ENCODE measurements around the gene OSBPL8.

The OSBPL8 gene

DNA sequence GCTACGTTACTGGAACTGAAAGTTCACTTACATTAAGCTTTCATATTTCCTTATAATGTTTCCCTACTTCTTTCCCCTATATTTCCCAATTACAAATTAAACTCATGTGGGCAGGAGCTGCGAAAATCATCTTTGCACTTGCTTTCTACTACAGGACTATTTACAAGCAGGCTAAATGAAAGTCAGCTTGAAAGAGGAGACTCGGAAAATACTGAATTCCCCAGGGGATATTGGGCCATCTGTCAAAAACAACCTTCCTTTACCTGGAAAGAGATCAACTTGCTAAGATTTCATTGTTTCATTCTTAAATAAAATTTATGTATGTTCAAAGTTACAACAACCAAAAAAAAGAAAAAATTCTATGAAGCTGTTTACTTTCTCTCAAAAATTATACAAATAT, 118.6 kb downstream of the OSBPL8 start:
- no peaks in the 10 kb centered on the region for H3K36me3 Mint-ChIP-seq (ENCODE audit: insufficient read depth)
- DNase-seq: no peak
- H3K27me3 Mint-ChIP-seq: no peaks in the 10 kb centered on the region
- no peaks in the 10 kb centered on the region for H3K9me3 Mint-ChIP-seq
- H3K4me1 Mint-ChIP-seq (ENCODE audit: low read depth in 2 of 2): peaks cover 15 to 53% of the 10 kb centered on the region in 2 donors
- no peak overlapping the region for H3K27ac Mint-ChIP-seq
- ATAC-seq (replicated peaks): no peak
- no peak overlapping the region for H3K4me3 Mint-ChIP-seq

DNA sequence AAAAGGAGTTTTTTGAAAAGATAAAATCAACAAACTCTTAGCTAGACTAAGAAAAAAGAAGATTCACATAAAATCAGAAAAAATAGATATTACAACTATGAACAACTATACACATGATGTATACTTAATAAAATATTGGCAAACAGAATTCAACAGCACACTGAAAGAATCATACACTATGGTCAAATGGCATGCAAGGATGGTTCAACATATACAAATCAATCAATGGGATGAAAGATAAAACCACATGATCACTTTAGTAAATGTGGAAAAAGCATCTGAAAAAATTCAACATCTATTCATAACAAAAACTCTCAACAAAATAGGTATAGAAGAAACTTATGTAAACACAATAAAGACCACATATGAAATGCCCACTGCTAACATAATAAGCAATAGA, 126.8 kb downstream of the OSBPL8 start:
- ATAC-seq (replicated peaks) (no peak), DNase-seq (no peak)
- no peak overlapping the region for H3K4me3 Mint-ChIP-seq
- H3K27ac Mint-ChIP-seq: no peak overlapping the region
- H3K9me3 Mint-ChIP-seq: peaks cover 2 to 17% of the 10 kb centered on the region in 2 donors
- peaks cover 15 to 47% of the 10 kb centered on the region in 2 donors for H3K4me1 Mint-ChIP-seq (ENCODE audit: low read depth in 2 of 2)
- no peaks in the 10 kb centered on the region for H3K36me3 Mint-ChIP-seq (ENCODE audit: insufficient read depth)
- H3K27me3 Mint-ChIP-seq: no peaks in the 10 kb centered on the region

DNA sequence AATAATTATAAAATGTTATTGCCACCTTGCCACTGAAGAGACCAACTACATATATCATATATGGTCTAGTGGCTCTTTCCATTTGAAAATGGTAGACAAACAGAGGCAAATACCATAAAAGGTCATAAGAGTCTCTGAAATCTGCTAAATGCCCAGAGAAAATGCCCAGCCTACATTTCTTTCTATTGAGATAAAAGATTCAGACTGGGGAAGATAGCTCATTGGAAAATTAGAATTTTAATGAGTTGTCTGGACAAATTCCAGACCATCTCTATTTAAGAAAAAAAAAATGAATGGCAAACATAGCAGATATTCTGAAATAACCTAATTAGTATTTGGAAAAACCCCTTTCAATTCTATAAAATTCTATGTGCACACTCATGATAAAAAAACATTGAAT, 131.5 kb downstream of the OSBPL8 start:
- Mint-ChIP-seq H3K4me1 (ENCODE audit: low read depth in 2 of 2) (peaks cover 17 to 50% of the 10 kb centered on the region in 2 donors), H3K4me3 (no peak overlapping the region), H3K27ac (no peak overlapping the region), H3K9me3 (peaks cover 2 to 17% of the 10 kb centered on the region in 2 donors), H3K36me3 (ENCODE audit: insufficient read depth) (no peaks in the 10 kb centered on the region), H3K27me3 (no peaks in the 10 kb centered on the region)
- ATAC-seq (replicated peaks): no peak
- DNase-seq: no peak

DNA sequence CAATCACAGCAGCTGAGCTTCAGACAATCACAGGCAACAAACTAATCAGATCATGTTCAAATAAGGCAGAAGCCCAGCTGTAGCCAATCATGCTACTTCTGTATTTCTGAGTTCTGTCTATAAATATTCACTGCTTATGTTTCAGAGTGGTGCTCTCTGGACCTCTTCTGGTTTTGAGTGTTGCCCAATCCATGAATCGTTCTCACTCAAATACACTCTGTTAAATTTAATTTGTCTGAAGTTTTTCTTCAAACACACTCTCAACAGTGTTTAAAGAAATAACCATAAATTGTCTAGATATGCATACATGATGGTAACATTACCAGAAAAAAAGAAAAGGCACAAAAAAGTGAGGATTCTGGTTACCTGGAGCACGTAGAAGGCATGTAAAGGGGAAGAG, 133.4 kb downstream of the OSBPL8 start:
- Mint-ChIP-seq H3K36me3 (ENCODE audit: insufficient read depth) (no peaks in the 10 kb centered on the region), H3K9me3 (peaks cover 0 to under 1% of the 10 kb centered on the region in 2 donors), H3K27ac (no peak overlapping the region), H3K27me3 (no peaks in the 10 kb centered on the region), H3K4me1 (ENCODE audit: low read depth in 2 of 2) (peaks cover 22 to 49% of the 10 kb centered on the region in 2 donors), H3K4me3 (no peak overlapping the region)
- DNase-seq: no peak
- ATAC-seq (replicated peaks): no peak

DNA sequence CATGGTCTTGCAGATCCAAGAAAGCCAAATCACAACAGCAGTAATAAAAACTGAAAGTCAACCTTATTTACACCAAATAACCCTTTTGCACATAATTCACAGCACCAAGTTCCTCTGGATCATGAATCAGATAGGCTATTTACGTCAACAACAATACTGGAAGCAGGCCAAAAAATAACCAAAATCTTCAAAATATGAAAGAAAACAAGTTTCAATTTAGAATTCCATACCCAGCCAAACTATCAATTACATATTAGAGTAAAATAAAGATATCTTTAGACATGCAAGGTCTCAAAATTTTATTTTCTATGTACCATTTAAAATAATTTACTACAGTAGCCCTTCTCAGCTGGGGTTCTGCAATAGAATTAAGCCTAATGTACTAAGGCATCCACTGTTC, 134.6 kb downstream of the OSBPL8 start:
- H3K27me3 Mint-ChIP-seq: no peaks in the 10 kb centered on the region
- peaks cover 17 to 42% of the 10 kb centered on the region in 2 donors for H3K4me1 Mint-ChIP-seq (ENCODE audit: low read depth in 2 of 2)
- H3K27ac Mint-ChIP-seq: no peak overlapping the region
- DNase-seq: no peak
- H3K4me3 Mint-ChIP-seq: no peak overlapping the region
- no peaks in the 10 kb centered on the region for H3K9me3 Mint-ChIP-seq
- no peaks in the 10 kb centered on the region for H3K36me3 Mint-ChIP-seq (ENCODE audit: insufficient read depth)
- no peak for ATAC-seq (replicated peaks)

DNA sequence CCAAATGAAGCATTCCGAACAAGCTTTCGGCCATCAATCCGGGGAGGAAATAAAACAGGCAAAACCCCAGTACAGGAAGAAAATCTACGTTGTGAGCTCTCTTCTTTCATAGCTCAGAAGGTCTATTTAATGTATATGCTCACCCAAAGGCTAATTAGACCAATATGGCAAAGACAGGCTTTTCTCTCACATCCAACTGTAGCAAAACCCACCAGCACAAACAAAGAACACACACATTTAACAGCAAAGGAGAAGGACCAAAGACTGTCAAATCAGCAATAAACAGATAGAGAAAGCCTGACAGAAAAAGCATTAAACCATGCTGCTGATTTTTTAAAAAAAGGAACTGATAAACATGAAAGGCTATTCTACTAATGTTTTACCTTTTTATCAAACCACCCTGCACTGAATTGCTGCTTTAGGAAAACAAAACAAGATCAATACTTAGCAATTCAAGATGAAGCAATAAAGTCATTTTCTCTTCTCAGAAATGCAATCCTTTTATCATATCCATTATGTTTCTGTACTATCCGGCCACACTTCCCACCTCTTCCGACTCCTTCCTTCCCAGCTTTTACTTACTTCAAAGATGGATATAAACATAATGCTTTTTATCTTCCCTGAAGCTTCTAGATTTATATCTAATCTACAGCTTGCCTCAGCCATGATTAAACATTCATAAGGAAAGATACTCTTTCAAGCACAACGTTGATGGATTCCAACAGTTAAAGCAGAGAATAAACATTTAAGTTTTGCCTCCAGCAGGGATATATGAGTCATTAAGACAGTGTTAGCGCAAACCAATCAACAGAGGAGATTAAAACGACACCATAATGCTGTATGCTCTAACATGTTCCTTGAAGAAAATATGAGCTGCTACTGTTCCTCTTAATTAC, 136.8 kb downstream of the OSBPL8 start:
- H3K27ac Mint-ChIP-seq: peak overlapping the region in 1 of 2 donors; percentile 3
- peak overlapping the region in 1 of 2 donors; percentile 1 for H3K4me3 Mint-ChIP-seq
- no peak for DNase-seq
- H3K4me1 Mint-ChIP-seq (ENCODE audit: low read depth in 2 of 2): peaks cover 15 to 37% of the 10 kb centered on the region in 2 donors
- no peaks in the 10 kb centered on the region for H3K27me3 Mint-ChIP-seq
- ATAC-seq (replicated peaks): no peak
- no peaks in the 10 kb centered on the region for H3K36me3 Mint-ChIP-seq (ENCODE audit: insufficient read depth)
- H3K9me3 Mint-ChIP-seq: no peaks in the 10 kb centered on the region

DNA sequence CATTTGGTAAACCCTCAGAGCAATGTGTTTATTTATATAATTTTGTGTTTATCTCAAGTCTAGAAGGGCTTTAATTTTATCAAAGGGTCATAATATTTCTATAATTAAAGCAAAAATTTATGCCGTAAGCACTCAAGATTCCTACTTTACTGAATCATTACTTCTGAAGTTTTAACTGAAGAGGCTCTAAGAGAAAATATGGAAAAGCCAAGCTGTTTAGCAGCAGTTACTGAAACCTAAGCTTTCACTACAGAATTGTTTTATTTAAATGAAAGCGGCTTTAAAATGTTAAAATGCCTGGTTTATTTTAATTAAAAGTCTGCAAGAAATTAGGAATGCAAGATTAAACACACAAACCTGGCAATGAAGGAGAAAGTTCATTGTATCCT, 137.4 kb downstream of the OSBPL8 start:
- Mint-ChIP-seq H3K4me3 (no peak overlapping the region), H3K4me1 (ENCODE audit: low read depth in 2 of 2) (peaks cover 15 to 40% of the 10 kb centered on the region in 2 donors), H3K36me3 (ENCODE audit: insufficient read depth) (no peaks in the 10 kb centered on the region), H3K9me3 (no peaks in the 10 kb centered on the region), H3K27me3 (no peaks in the 10 kb centered on the region), H3K27ac (no peak overlapping the region)
- no peak for ATAC-seq (replicated peaks)
- no peak for DNase-seq

DNA sequence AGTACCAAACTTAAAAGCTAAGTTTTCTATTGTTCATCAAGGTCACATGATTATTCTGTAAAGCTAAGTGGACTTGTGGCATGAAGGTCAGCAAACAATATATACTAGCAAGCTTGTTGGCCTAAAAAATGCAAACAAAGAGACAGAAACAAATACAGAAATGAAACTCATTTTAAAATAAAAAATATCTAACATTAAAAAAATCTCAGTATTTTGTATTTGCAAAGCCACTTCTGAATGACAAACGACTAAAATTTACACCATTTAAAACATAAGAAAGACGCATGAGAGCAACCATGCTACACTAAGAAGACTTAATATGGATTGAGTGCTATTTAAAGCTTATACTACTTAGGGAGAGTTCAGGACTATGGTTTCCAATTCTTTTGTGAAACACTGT, 138.5 kb downstream of the OSBPL8 start:
- H3K36me3 Mint-ChIP-seq (ENCODE audit: insufficient read depth): no peaks in the 10 kb centered on the region
- no peak overlapping the region for H3K27ac Mint-ChIP-seq
- no peak for DNase-seq
- H3K27me3 Mint-ChIP-seq: no peaks in the 10 kb centered on the region
- H3K9me3 Mint-ChIP-seq: no peaks in the 10 kb centered on the region
- H3K4me3 Mint-ChIP-seq: no peak overlapping the region
- no peak for ATAC-seq (replicated peaks)
- peaks cover 11 to 34% of the 10 kb centered on the region in 2 donors for H3K4me1 Mint-ChIP-seq (ENCODE audit: low read depth in 2 of 2)

DNA sequence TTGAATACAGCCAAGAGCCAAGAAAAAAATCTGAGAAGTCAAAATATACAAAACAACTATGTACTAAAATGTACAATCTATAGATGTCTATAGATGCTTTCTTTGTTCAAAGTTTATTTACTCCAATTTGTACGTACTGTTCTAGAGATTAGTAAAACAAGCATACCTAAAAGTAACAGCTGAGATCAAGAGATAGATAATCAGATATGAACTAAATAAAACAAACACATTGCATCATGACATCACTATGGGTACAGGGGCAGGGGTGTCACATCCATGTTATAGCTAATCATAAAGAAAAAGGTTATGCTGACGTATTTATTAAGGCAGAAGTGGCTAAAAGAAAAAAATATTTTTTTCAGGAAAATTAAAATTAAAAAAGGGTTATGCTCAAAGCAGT, 139.3 kb downstream of the OSBPL8 start:
- Mint-ChIP-seq H3K4me3 (no peak overlapping the region), H3K27ac (no peak overlapping the region), H3K9me3 (no peaks in the 10 kb centered on the region), H3K4me1 (ENCODE audit: low read depth in 2 of 2) (peaks cover 11 to 34% of the 10 kb centered on the region in 2 donors), H3K27me3 (no peaks in the 10 kb centered on the region), H3K36me3 (ENCODE audit: insufficient read depth) (no peaks in the 10 kb centered on the region)
- no peak for ATAC-seq (replicated peaks)
- no peak for DNase-seq

DNA sequence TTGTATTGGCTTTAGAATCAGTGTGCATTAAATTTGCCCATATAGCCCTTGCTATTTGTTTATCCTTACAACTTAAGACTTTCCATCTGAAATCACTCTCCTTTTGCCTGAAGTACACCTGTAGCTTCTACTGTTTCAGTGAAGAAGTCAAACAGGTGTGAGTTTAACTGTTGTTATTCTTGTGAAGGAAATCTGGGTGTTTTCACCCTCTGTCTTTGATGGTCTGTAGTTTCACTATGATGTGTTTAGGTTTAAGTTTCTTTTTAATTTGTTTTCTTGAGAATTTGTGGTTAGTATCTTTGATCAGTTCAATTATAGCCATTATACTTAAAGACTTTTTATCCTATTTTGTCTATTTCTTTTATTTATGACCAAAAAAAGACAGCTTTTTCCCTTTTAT, 142.5 kb downstream of the OSBPL8 start:
- Mint-ChIP-seq H3K4me1 (ENCODE audit: low read depth in 2 of 2) (peaks cover 6 to 17% of the 10 kb centered on the region in 2 donors), H3K9me3 (no peaks in the 10 kb centered on the region), H3K27me3 (no peaks in the 10 kb centered on the region), H3K36me3 (ENCODE audit: insufficient read depth) (no peaks in the 10 kb centered on the region), H3K4me3 (no peak overlapping the region), H3K27ac (peak overlapping the region in 1 of 2 donors; percentile 26)
- DNase-seq (no peak), ATAC-seq (replicated peaks) (no peak)

DNA sequence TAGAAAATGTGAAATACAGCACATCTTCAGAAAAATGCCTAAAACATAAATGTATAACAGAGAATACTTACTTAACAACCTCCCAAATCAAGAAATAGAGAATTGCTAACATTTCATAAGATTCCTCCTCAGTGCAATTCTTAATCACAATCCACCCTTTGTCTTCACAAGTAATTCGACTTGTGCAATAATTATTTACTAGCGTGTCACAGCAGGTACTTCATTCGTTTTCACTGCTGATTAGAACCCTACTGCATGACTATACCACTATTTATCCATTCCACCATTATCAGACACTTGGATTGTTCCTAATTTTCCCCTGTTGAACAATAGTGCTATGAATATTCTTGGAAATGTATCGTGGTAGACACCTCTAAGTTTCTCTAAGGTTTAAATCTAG, 146.4 kb downstream of the OSBPL8 start:
- H3K4me3 Mint-ChIP-seq: no peak overlapping the region
- H3K27ac Mint-ChIP-seq: no peak overlapping the region
- no peak for ATAC-seq (replicated peaks)
- peaks cover 6% of the 10 kb centered on the region for H3K36me3 Mint-ChIP-seq (ENCODE audit: insufficient read depth)
- DNase-seq: no peak
- peaks cover 4 to 24% of the 10 kb centered on the region in 2 donors for H3K4me1 Mint-ChIP-seq (ENCODE audit: low read depth in 2 of 2)
- no peaks in the 10 kb centered on the region for H3K27me3 Mint-ChIP-seq
- H3K9me3 Mint-ChIP-seq: no peaks in the 10 kb centered on the region

DNA sequence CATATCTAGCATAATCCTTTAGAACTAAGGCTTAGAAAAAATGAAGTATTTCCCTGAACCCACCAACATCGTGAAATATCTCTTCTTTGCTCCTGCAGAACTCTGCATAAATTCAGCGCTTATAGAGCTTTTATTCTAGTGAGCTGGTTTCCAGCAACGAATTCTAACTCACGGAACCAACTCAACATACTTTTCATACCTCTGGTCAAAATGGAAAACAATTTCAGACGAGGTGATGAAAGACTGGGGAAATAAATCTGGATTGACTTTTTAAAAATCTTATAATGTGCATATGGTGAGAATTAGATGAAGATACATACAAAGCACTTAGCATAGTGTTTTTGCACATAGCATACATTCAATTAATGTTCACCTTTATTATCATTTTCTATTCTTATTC, 148.8 kb downstream of the OSBPL8 start:
- DNase-seq (no peak), ATAC-seq (replicated peaks) (no peak)
- H3K9me3 Mint-ChIP-seq: no peaks in the 10 kb centered on the region
- no peaks in the 10 kb centered on the region for H3K27me3 Mint-ChIP-seq
- no peak overlapping the region for H3K4me3 Mint-ChIP-seq
- H3K4me1 Mint-ChIP-seq (ENCODE audit: low read depth in 2 of 2): peaks cover 4 to 18% of the 10 kb centered on the region in 2 donors
- peaks cover 19% of the 10 kb centered on the region for H3K36me3 Mint-ChIP-seq (ENCODE audit: insufficient read depth)
- no peak overlapping the region for H3K27ac Mint-ChIP-seq

DNA sequence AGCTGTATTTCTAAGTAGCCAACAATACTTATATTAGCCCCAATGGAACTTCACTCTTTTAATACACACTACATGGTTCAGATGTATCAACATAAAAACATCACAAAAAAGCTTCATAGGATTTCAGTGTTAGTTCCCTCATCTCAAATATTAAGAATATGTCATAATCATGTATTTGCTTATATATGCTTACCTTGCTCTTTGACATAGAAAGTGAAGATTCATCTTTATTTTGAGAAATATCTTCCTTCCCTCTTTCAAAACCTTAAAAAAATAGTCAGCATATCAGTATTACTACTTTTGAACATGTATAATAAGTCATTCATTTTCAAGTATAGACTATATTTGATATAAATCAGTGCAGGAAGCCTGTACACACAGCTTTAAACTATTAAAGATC, 149.2 kb downstream of the OSBPL8 start:
- DNase-seq: no peak
- H3K9me3 Mint-ChIP-seq: no peaks in the 10 kb centered on the region
- H3K4me3 Mint-ChIP-seq: no peak overlapping the region
- no peak overlapping the region for H3K27ac Mint-ChIP-seq
- peaks cover 19% of the 10 kb centered on the region for H3K36me3 Mint-ChIP-seq (ENCODE audit: insufficient read depth)
- no peaks in the 10 kb centered on the region for H3K27me3 Mint-ChIP-seq
- no peak for ATAC-seq (replicated peaks)
- H3K4me1 Mint-ChIP-seq (ENCODE audit: low read depth in 2 of 2): peaks cover 4 to 18% of the 10 kb centered on the region in 2 donors

DNA sequence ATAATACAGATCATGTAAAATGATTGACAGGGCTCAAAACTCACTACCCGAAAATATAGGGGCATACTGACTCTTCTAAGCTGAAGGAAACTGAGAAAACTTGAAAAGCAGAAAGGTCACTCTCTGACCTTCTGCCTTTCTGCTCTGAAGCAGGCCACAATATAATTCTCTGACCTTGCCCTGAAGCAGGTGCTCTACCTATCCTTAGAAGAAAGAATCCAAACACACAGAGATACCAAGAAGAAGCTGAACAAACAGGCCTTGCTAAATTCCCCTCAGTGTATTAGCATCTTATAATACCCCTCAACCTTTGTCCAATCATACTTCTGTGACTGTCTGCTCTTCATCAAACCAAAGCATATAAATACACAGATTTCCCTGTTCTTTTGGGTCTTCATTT, 150.5 kb downstream of the OSBPL8 start:
- peaks cover 19% of the 10 kb centered on the region for H3K36me3 Mint-ChIP-seq (ENCODE audit: insufficient read depth)
- no peak overlapping the region for H3K4me3 Mint-ChIP-seq
- no peak for DNase-seq
- ATAC-seq (replicated peaks): no peak
- no peak overlapping the region for H3K27ac Mint-ChIP-seq
- no peaks in the 10 kb centered on the region for H3K9me3 Mint-ChIP-seq
- peaks cover 4 to 23% of the 10 kb centered on the region in 2 donors for H3K4me1 Mint-ChIP-seq (ENCODE audit: low read depth in 2 of 2)
- H3K27me3 Mint-ChIP-seq: no peaks in the 10 kb centered on the region
